Non-pigmented ciliary epithelial cell (primary cell): ENCODE measurements around the gene C19orf73.
"Not testable (repeated sequence)": the region's sequence is repeated elsewhere in the genome, so short reads cannot be mapped to it uniquely, and the experiment has no call there.

Experiments used
- DNase-seq: peaks from one replicate; pipeline ENCODE4 v3.0.0-alpha.2; 2010; ENCODE audit warnings: low read depth

C19orf73 gene

GRCh38 chr19:49101160-49101559 lies 17.8 kb downstream of the C19orf73 start:
- DNase-seq: no peak

DNA sequence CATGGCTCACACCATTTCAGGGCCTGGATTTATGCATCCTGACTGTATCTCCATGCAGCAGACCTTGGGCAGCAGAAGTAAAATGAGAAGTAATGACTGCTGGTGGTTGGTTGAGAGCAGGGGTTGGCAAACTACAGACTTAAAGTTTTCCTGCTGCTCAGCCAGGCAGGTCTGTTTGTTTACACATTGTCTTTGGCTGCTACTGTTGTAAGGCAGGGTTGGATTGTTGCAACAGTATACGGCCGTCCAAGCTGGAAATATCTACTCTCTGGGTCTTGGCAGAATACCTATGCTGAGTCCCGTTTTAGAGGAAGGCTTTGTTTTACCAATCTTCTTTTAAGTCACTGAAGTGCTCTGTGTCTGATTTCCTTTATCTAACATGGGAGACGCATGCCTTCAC lies 20.1 kb downstream of the C19orf73 start:
- no peak for DNase-seq

DNA sequence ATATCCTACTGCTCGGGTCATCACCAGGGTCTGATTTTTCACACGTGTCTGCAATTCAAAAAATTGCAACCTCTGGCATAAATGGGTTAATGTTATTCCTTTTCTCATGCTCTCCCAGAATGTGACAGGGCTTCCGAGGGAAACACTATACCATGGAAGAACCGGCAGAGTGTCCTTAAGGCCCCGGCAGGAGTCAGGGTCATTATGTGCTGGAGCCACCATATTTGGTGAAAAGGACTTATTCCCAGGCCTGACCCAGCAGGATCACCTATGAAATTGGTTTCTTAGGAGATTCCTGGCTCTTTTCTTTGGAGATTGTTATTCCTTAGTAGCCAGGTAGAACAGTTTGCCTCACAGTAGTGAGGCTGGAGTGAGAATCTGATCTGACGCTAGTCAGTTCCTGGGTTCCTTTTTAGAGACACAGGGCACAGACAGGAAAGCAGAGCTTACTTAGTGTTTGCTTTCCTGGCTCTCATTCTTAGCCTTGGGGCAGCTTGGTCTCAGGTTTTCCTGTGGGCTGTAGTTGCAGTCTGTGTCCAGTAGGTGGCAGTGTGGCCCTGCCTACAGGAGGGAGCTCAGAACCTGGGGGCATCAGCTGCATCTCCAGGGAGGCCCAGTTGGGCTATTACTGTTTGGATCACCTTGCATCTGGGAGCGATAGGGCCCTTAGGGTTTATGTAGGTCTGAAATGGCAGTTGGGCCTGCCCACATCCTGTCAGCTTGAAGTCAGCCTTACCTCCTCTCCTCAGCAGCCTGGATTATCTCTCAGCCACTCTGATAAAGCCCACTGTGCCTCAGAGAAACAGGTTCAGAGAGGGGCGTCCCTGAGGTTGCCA lies 21.3 kb downstream of the C19orf73 start:
- no peak for DNase-seq

GRCh38 chr19:49094505-49095482 lies 24.1 kb downstream of the C19orf73 start:
- no peak for DNase-seq

DNA sequence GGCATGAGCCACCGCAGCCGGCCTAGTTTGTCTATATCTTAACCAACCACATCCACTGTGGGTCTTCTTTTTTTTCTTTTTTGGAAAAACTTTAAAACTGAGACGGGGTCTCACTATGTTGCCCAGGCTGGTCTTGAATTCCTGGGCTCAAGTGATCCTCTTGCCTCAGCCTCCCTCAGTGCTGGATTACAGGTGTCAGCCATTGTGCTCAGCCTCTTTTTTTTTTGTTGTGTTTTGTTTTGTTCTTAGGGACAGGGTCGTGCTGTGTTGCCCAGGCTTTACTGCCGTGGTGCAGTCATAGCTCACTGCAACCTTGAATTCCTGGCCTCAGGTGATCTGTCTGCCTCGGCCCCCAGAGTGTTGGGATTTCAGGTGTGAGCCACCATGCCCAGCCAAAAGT lies 26.3 kb downstream of the C19orf73 start:
- DNase-seq: no peak

DNA sequence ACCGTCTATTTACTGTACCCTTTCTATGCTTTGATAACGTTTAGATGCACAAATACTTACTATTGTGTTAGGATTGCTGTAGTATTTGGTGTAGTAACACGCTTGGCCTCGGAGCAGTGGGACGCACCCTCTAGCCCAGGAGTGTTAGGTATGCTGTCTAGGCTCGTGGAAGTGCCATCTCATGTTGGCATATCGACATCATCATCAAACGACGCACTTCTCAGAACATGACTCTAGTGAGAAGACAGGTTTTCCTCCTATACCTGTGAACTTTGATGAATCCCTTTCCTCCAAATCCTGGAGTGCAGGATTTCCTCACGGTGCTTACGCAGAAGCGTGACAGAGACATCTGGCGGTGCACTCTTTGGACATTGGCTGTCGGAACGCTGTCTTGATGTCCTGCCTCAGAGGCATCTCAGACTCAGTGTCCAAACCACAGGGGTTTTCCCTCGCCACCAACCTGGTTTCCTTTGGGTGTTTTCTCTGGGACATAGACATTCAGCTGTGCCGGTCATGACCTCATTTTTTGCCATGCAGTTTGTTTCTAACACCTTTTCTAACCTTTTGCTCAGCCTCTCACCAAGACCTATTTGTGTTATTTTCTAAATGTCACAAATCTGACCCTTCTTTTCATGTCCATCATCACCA lies 27.4 kb downstream of the C19orf73 start:
- DNase-seq: no peak

DNA sequence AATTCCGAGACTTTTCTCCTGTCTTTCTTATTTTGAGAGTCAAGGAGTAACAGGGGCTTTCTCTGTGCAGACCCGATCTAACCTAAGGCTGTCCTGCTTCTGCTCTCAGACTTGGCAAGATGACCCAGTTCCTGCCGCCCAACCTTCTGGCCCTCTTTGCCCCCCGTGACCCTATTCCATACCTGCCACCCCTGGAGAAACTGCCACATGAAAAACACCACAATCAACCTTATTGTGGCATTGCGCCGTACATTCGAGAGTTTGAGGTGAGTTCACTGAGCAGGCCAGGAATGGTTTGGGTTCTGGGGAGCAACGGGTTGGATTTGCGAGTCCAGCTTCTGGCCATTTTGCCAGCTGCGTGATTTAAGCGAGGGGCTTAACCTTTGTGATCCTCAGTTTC lies 32.6 kb downstream of the C19orf73 start:
- DNase-seq: no peak

- no peak for DNase-seq
These were observed 33.1 kb downstream of the C19orf73 start for GRCh38 chr19:49085868-49086232.

DNA sequence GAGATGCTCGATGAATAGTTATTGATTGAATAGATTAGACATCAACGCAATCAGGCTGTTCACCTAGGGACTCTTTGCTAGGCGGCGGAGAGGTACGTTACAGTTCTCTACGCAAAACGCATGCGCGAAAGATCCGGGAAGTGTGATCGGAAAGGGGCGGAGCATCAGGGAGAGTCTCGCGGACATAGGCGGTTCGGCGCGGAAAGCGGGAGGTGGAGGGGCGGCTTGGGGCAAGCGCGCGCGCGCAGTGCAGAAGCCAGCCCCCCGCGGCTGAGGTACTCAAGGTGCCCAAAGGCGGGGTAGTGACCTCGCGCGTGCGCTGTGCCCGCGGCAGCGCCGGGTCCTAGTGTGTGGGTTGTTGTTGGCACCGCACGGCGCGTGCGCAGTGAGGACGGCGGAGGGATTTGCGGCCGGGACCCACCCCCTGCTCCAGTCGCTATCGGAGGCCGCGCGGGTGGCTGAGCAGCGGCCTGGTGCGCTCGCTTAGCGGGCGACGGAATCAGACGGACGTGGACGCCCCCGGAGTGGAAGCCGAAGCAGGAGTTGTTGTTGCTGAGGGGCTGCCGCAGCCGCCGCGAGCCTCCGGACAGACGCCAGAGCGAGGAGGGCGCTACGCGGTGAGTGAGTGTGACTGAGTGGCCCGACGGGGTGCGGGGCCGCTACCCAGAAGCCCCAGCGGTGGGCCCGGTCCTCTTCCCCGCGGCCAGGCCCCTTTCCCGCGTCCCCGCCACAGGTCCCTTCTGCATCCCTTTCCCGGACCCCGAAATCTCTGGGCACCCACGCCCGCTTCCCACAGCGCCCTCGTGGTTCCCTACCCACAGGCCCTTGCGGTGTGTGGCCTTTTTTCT lies 33.7 kb downstream of the C19orf73 start, which contains the start of gene SNRNP70:
Gene SNRNP70, plus strand, starts transcription at position 432 of the 848 bp plus-strand sequence. CDS start 964 bp downstream, outside the sequence.
- peak; percentile 94 for DNase-seq

GRCh38 chr19:49084206-49085019 lies 34.5 kb downstream of the C19orf73 start:
- no peak for DNase-seq

- DNase-seq: no peak
These were observed 37.7 kb downstream of the C19orf73 start for GRCh38 chr19:49081273-49081672.

DNA sequence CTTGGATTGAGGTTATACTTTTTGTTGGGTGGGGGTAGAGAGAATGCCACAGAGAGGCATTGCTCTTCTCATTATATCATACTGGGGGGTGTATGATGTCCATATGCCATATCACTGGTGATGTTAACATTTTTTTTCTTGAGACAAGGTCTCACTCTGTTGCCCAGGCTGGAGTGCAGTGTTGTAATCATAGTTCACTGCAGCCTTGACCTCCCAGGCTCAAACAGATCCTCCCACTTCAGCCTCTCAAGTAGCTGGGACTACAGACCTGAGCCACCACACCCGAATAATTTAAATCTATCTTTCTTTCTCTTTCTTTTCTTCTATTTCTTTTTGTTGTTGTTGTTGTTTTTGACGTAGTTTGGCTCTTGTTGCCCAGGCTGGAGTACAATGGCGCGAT lies 38.6 kb downstream of the C19orf73 start:
- DNase-seq: no peak

DNA sequence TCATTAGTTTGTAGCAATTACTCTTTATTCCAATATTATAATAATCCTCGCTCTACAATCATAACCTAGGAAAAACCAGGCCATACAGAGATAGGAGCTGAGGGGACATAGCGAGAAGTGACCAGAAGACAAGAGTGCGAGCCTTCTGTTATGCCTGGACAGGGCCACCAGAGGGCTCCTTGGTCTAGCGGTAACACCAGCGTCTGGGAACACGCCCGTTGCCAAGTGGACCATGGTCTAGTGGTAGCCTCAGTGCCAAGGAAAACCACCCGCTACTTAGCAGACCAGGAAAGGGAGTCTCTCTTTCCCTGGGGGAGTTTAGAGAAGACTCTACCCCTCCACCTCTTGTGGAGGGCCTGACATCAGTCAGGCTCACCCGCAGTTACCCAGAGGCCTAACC lies 44.1 kb downstream of the C19orf73 start:
- not testable (repeated sequence) for DNase-seq

DNA sequence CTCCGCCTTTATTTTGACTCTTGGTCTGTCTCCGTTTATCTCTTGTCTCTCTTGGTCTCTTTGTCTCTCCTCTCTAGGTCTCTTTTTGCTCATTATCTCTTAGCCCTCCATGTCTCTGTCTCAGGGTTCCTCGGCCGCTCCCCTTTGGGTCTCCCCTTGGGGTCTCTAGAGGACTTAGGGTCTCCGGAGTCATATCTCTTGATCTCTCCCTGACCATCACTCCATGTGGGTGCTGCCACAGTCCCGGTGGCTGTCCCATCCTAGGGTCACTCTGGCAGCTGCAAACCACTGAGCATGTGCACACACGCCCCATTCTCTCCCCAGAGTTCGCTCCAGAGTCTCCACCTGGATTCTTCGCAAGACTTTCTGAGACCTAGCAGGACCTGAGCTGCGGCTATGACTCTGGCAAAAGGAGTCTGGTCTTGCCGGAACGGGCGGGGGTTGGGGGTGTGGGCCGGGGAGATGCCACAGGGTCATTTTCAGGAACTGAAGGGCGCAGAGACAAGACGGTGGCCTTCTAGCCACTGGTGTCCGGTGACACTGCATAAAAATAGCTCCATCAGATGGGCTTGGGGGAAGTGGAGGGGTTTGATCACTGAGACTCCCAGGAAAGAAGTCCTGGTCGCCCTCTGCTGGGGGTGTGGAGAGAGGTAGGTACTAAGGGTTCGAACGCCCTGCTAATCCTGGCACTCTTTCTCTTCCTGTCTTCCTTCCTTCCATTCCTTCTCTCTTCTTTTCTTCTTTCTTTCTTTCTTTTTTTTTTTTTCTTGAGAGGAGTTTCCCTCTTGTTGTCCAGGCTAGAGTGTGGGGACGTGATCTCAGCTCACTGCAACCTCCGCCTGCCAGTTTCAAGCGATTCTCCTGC lies 45.2 kb downstream of the C19orf73 start:
- DNase-seq: no peak

DNA sequence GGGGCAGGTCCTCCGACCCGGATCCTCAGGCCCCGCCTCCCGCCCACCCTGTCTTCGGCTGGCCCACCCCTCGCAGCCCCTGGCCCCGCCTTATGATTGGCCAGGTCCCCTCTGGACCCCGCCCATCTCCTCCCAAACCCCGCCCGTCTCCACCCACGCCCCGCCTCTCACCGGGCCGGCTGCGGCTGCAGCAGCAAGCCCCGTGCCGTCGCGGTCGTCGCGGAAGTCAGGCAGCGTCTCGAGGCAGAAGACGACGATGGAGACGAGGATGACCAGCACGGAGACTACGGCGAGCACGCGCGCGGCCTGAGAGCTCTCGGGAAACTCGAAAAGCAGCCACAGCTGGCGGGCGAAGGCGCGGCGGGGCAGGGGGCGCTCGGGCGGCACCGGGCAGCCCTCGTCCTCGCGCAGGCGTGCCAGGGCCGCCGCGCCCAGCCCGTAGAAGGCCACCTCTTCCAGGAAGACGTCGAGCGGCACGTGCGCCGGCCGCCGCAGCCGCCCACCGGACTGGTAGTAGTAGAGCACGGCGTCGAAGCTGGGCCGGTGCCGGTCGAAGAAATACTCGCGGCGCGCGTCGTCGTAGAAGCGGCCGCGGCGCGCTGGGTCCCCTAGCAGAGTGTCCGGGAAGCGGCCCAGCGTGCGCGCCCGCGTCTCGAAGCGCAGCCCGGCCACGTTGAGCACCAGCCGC lies 46.9 kb downstream of the C19orf73 start:
- DNase-seq: no peak

DNA sequence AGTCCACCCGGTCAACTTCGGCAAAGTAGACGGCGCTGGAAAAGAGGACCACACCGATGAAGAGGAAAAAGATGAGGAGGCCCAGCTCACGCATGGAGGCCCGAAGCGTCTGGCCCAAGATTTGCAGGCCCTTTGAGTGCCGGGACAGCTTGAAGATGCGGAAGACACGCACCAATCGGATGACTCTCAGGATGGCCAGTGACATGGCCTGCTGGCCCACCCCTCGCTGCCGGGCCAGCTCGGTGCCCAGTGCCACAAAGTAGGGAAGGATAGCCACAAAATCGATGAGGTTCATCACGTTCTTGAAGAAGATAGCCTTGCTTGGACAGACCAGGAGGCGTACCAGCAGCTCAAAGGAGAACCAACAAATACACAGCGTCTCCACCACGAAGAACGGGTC lies 48.5 kb downstream of the C19orf73 start:
- DNase-seq: no peak

DNA sequence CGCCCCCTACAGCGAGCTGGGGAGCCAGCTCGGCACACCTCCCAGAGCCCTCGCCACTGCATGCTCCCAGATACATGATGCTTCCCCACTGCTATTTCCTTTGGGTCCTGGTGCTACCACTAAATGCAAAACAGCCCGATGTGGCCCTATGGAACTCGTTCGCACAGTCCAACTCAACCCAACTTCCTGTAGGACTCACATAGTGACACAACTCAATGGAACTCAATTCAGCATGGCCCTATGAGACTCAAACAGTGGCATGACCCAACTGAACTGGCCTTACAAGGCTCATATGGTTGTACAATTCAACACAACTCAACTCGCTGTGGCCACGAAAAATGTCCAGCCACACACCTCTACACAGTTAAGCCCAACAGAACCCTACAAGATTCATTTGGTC lies 49.9 kb downstream of the C19orf73 start:
- DNase-seq: no peak
